K562 (cell line): Measurements from ENCODE around the gene FBXO48. TPM values are rescaled to one million over a fixed set of nuclear protein-coding genes. Genes with fewer than 3 reads are reported as not detected.

Source experiments
- CUX1 ChIP-seq: fragments of 200-800 bp; sonication (Bioruptor generic); IDR thresholded peaks from 2 replicates; pipeline ENCODE4 v1.6.1; 2016; ENCODE audit warnings: missing genetic modification characterization, missing compliant biosample characterization
- ESRRA ChIP-seq: fragments of 450-650 bp; IDR thresholded peaks from 2 replicates; pipeline ENCODE4 v1.6.1; 2014; ENCODE audit warnings: low read depth, mild to moderate bottlenecking, moderate library complexity, borderline replicate concordance
- HIVEP1 ChIP-seq: fragments of 250-450 bp; sonication (Bioruptor Pico); IDR thresholded peaks from 2 replicates; pipeline ENCODE4 v1.4.0; 2020; ENCODE audit warnings: mild to moderate bottlenecking
- KAT7 ChIP-seq: sonication (generic); formaldehyde crosslinking; IDR thresholded peaks from 2 replicates; pipeline ENCODE4 v1.8.0; 2022; ENCODE audit warnings: missing genetic modification reagents, mild to moderate bottlenecking, borderline replicate concordance
- KLF13 ChIP-seq: fragments of 450-650 bp; IDR thresholded peaks from 2 replicates; pipeline ENCODE4 v1.6.1; 2016; ENCODE audit warnings: missing genetic modification characterization, low read depth, mild to moderate bottlenecking, missing compliant biosample characterization, moderate library complexity, borderline replicate concordance
- MECOM ChIP-seq: fragments of 250-450 bp; sonication (Bioruptor Pico); IDR thresholded peaks from 2 replicates; pipeline ENCODE4 v1.8.0; 2022; ENCODE audit warnings: inconsistent platforms
- POLR2A ChIP-seq: fragments of 450-650 bp; conservative IDR thresholded peaks from 2 replicates; pipeline ENCODE4 v1.6.1; 2016
- TCF15 ChIP-seq: fragments of 250-450 bp; sonication (Bioruptor Pico); IDR thresholded peaks from 2 replicates; pipeline ENCODE4 v1.8.0; 2022; ENCODE audit warnings: moderate library complexity, mild to moderate bottlenecking, inconsistent platforms
- ZBTB9 ChIP-seq: fragments of 450-650 bp; formaldehyde crosslinking; IDR thresholded peaks from 2 replicates; pipeline ENCODE4 v1.4.0; 2020; ENCODE audit warnings: mild to moderate bottlenecking, moderate library complexity
- ZNF407 ChIP-seq: fragments of 450-650 bp; IDR thresholded peaks from 2 replicates; pipeline ENCODE4 v1.6.1; 2016; ENCODE audit warnings: low read depth
- ZNF699 ChIP-seq: fragments of 250-450 bp; sonication (Bioruptor Pico); IDR thresholded peaks from 2 replicates; pipeline ENCODE4 v1.8.0; 2021; ENCODE audit warnings: mild to moderate bottlenecking, moderate library complexity; ENCODE audit not compliant: insufficient replicate concordance
- polyA plus RNA-seq, 8 experiments: library from polyadenylated mRNA; depleted of rRNA in 4 of 8; stranded (reverse) in 5 of 8; unstranded in 3 of 8; fragments of >200 nt; fragmentation: Nextera tagmentation in 2 of 8; fragmentation: Illumina TruSeq in 1 of 8; extraction: Ambion mirVana in 2 of 8; extraction: Trizol in 1 of 8; gene quantifications; 2 replicates each; pipeline versions ENCODE4 v1.2.1 to v1.2.3, GENCODE V29; 2011 to 2014; ENCODE audit warnings: inconsistent platforms in 1 of 8, missing spikeins in 1 of 8
- total RNA-seq, 7 experiments: library from RNA; depleted of rRNA in 6 of 7; stranded (reverse); fragments of >200 nt in 6 of 7; fragmentation: Illumina TruSeq in 2 of 7; extraction: Trizol in 2 of 7; gene quantifications; 2 replicates each; pipeline versions ENCODE4 v1.2.1 to v1.2.3, GENCODE V29; 2011 to 2021; ENCODE audit warnings: low replicate concordance in 1 of 7

The FBXO48 gene
- total and polyA plus RNA-seq, 9 of the 15 experiments (the other 6 are each of a cell fraction or from before 2014, with no cell fraction given), result 0.36 to 1.8 (median 0.73) TPM

GRCh38 chr2:68467077-68467960 is at the start of gene FBXO48, which contains the start of gene APLF (continued):
- TF ChIP-seq ZNF699 (CRISPR knock-in tag) (no peak), ZNF407 (no peak), KAT7 (CRISPR knock-in tag) (peak; percentile 72; the same call in 1 of the 2 replicates), CUX1 (CRISPR knock-in tag) (no peak), HIVEP1 (CRISPR knock-in tag) (peak; percentile 92), ESRRA (no peak), ZBTB9 (CRISPR knock-in tag) (no peak; the same call in 1 of the 2 replicates), POLR2A (peak; percentile 79), KLF13 (peak; percentile 19), MECOM (CRISPR knock-in tag) (no peak), TCF15 (CRISPR knock-in tag) (no peak)
